ENCODE results near the gene PASK.

DNA sequence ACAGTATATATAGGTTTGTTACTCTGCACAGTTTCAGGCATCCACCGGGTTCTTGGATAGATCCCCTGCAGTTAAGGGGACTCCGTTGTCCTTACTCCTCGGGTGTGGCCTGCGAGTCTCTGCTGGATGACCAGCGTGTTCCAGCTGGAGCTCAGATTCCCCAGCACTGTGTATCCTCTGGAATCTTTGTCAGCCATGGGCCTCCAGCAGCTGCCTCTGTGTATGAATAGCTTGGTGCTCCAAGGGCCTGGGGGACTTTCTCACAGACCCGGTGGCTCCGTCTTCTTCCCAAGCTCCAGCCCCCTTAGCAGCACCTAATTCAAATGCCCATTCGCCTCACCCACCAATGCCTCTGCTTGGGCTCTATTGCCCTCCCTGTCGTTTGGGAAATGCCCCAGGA is 45.5 kb upstream of the PASK start:
- no peak for TF ChIP-seq POLR2AphosphoS5 (IDR thresholded peaks at IDR 0.05)
- TF ChIP-seq, protein P1, sequence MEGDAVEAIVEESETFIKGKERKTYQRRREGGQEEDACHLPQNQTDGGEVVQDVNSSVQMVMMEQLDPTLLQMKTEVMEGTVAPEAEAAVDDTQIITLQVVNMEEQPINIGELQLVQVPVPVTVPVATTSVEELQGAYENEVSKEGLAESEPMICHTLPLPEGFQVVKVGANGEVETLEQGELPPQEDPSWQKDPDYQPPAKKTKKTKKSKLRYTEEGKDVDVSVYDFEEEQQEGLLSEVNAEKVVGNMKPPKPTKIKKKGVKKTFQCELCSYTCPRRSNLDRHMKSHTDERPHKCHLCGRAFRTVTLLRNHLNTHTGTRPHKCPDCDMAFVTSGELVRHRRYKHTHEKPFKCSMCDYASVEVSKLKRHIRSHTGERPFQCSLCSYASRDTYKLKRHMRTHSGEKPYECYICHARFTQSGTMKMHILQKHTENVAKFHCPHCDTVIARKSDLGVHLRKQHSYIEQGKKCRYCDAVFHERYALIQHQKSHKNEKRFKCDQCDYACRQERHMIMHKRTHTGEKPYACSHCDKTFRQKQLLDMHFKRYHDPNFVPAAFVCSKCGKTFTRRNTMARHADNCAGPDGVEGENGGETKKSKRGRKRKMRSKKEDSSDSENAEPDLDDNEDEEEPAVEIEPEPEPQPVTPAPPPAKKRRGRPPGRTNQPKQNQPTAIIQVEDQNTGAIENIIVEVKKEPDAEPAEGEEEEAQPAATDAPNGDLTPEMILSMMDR (IDR thresholded peaks at IDR 0.05) = no peak
- TF ChIP-seq POLR2A (IDR thresholded peaks at IDR 0.05) = no peak
- TF ChIP-seq EP300 (IDR thresholded peaks at IDR 0.05) = no peak
